ENCODE results near the gene TREX2.

- TF ChIP-seq, protein P1, sequence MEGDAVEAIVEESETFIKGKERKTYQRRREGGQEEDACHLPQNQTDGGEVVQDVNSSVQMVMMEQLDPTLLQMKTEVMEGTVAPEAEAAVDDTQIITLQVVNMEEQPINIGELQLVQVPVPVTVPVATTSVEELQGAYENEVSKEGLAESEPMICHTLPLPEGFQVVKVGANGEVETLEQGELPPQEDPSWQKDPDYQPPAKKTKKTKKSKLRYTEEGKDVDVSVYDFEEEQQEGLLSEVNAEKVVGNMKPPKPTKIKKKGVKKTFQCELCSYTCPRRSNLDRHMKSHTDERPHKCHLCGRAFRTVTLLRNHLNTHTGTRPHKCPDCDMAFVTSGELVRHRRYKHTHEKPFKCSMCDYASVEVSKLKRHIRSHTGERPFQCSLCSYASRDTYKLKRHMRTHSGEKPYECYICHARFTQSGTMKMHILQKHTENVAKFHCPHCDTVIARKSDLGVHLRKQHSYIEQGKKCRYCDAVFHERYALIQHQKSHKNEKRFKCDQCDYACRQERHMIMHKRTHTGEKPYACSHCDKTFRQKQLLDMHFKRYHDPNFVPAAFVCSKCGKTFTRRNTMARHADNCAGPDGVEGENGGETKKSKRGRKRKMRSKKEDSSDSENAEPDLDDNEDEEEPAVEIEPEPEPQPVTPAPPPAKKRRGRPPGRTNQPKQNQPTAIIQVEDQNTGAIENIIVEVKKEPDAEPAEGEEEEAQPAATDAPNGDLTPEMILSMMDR (optimal IDR thresholded peaks at IDR 0.05 in 1 of 3, IDR thresholded peaks at IDR 0.05 in 1 of 3, conservative IDR thresholded peaks at IDR 0.05 in 1 of 3; ENCODE audit: extremely low read depth in 1 of 3, insufficient read depth in 2 of 3, low read length in 3 of 3): no peak
- TF ChIP-seq EZH2 (IDR thresholded peaks at IDR 0.05; ENCODE audit: low read length): no peak
Measured at GRCh38 chrX:153455571-153455970, 9.7 kb upstream of the TREX2 start.
